HCT116 (cell line): ENCODE data around the gene THAP5. TPM values are rescaled to one million over a fixed set of nuclear protein-coding genes. Genes with fewer than 3 reads are reported as not detected.
A peak's percentile ranks its signal among the peaks of the same experiment; 100 is the strongest.

Source experiments
- ATAC-seq: fragments of 200-7000 bp; cut with Tn5 transposase; 2 replicates; pipeline ENCODE4 v1.9.1; 2020; ENCODE audit warnings: mild to moderate bottlenecking, moderate library complexity
- BruUV-seq: library from RNA; stranded (reverse); fragments of 400-500 nt; replicated peaks from 2 replicates; lab custom pipeline; 2021; lab: Mats Ljungman, UMichigan
- CTCF ChIA-PET: fragments of 300-600 bp; sonication (Branson Sonifier 250); formaldehyde crosslinking; loops from one replicate; lab custom pipeline; 2021; ENCODE audit warnings: antibody characterized with exemption; lab: Charles Lee
- POLR2A ChIA-PET: fragments of 300-600, 350-600 bp; sonication (Branson Sonifier 250); formaldehyde crosslinking; loops from one replicate; lab custom pipeline; 2021; ENCODE audit warnings: antibody characterized with exemption; lab: Charles Lee
- RAD21 ChIA-PET, 2 experiments: fragments of 300-600 bp; sonication (Branson Sonifier 250); formaldehyde crosslinking; loops; one replicate each; lab custom pipeline; 2023; ENCODE audit warnings: low total read pairs in 2 of 2; ENCODE audit not compliant: uncharacterized antibody in 2 of 2, unreplicated experiment in 2 of 2, low non-redundant PET in 1 of 2; lab: Charles Lee
- DNase-seq: peaks from one replicate; pipeline ENCODE4 v3.0.0-alpha.2; 2010; ENCODE audit warnings: low read depth, low spot score
- H2AFZ ChIP-seq: fragments of 200-600 bp; shearing (Covaris generic), sonication (generic); 2 replicates; pipeline ENCODE4 v1.6.1; 2017; ENCODE audit warnings: low read depth, mixed run types, mixed read lengths, antibody characterized with exemption, low read length; ENCODE audit not compliant: poor library complexity, severe bottlenecking
- H3K27ac ChIP-seq: 2 replicates; pipeline ENCODE4 v1.5.1; 2012; ENCODE audit warnings: low read depth, low read length
- H3K27me3 ChIP-seq: fragments of 200-600 bp; sonication (generic); 2 replicates; pipeline ENCODE4 v1.6.1; 2016; ENCODE audit warnings: mixed run types, low read length, mixed read lengths; ENCODE audit not compliant: insufficient read depth
- H3K36me3 ChIP-seq, 2 experiments: fragments of 200-500 bp in 1 of 2; fragments of 200-600 bp in 1 of 2; sonication (Bioruptor generic) in 1 of 2; sonication (generic) in 1 of 2; 2 replicates each; pipeline versions ENCODE4 v1.5.1 to v1.6.1; 2014 to 2016; ENCODE audit warnings: low read length in 2 of 2, inconsistent platforms in 1 of 2, mixed read lengths in 1 of 2, mixed run types in 1 of 2; ENCODE audit not compliant: insufficient read depth in 2 of 2, control insufficient read depth in 1 of 2
- H3K4me1 ChIP-seq, 2 experiments: fragments of 200-600 bp in 1 of 2; sonication (generic) in 1 of 2; 2 replicates each; pipeline versions ENCODE4 v1.5.1 to v1.6.1; 2012 to 2017; ENCODE audit warnings: low read length in 2 of 2, inconsistent platforms in 1 of 2, mild to moderate bottlenecking in 1 of 2, mixed read lengths in 1 of 2, mixed run types in 1 of 2, moderate library complexity in 1 of 2; ENCODE audit not compliant: insufficient read depth in 2 of 2, control insufficient read depth in 1 of 2
- H3K4me2 ChIP-seq: fragments of 200-600 bp; sonication (generic); 2 replicates; pipeline ENCODE4 v1.6.1; 2017; ENCODE audit warnings: mixed run types, low read length, mixed read lengths
- H3K4me3 ChIP-seq, 2 experiments: fragments of 200-600 bp in 1 of 2; sonication (generic) in 1 of 2; replicated peaks in 1 of 2; 2 replicates each; pipeline ENCODE4 v1.5.1; 2011 to 2016; ENCODE audit warnings: low read length in 2 of 2, control low read depth in 1 of 2, low read depth in 1 of 2, mild to moderate bottlenecking in 1 of 2, mixed read lengths in 1 of 2, mixed run types in 1 of 2
- H3K79me2 ChIP-seq: fragments of 200-600 bp; sonication (generic); 2 replicates; pipeline ENCODE4 v1.6.1; 2017; ENCODE audit warnings: mild to moderate bottlenecking, mixed run types, low read length, moderate library complexity, mixed read lengths; ENCODE audit not compliant: insufficient read depth
- H3K9ac ChIP-seq: fragments of 200-600 bp; sonication (generic); 2 replicates; pipeline ENCODE4 v1.6.1; 2016; ENCODE audit warnings: low read length, mixed read lengths
- H3K9me2 ChIP-seq: fragments of 200-600 bp; sonication (generic), shearing (Covaris generic); 2 replicates; pipeline ENCODE4 v1.6.1; 2017; ENCODE audit warnings: mixed run types, mild to moderate bottlenecking, moderate library complexity; ENCODE audit not compliant: insufficient read depth
- H3K9me3 ChIP-seq, 2 experiments: fragments of 200-500 bp in 1 of 2; fragments of 200-600 bp in 1 of 2; sonication (Bioruptor generic) in 1 of 2; sonication (generic) in 1 of 2; 2 replicates each; pipeline ENCODE4 v1.6.1; 2014 to 2017; ENCODE audit warnings: low read length in 2 of 2, mixed read lengths in 2 of 2, inconsistent platforms in 1 of 2, low read depth in 1 of 2, mild to moderate bottlenecking in 1 of 2, mixed run types in 1 of 2, moderate library complexity in 1 of 2; ENCODE audit not compliant: control insufficient read depth in 1 of 2, insufficient read depth in 1 of 2
- H4K20me1 ChIP-seq: fragments of 200-600 bp; sonication (generic), shearing (Covaris generic); 2 replicates; pipeline ENCODE4 v1.6.1; 2017; ENCODE audit warnings: mixed run types, mild to moderate bottlenecking, moderate library complexity; ENCODE audit not compliant: insufficient read depth
- CEBPB ChIP-seq: IDR thresholded peaks from 2 replicates; pipeline ENCODE4 v1.6.1; 2012; ENCODE audit warnings: low read depth
- EGR1 ChIP-seq: IDR thresholded peaks from 2 replicates; pipeline ENCODE4 v1.6.1; 2012; ENCODE audit warnings: low read depth
- EZH2 ChIP-seq: fragments of 200-600 bp; sonication (generic); IDR thresholded peaks from 2 replicates; pipeline ENCODE4 v1.6.1; 2017; ENCODE audit warnings: antibody characterized with exemption, mixed run types
- POLR2AphosphoS5 ChIP-seq: IDR thresholded peaks from 2 replicates; pipeline ENCODE4 v1.6.1; 2011; ENCODE audit warnings: mild to moderate bottlenecking, low read depth, low read length, moderate library complexity
- RAD21 ChIP-seq: IDR thresholded peaks from 2 replicates; pipeline ENCODE4 v1.6.1; 2012; ENCODE audit warnings: low read depth, mild to moderate bottlenecking
- SP1 ChIP-seq: IDR thresholded peaks from 2 replicates; pipeline ENCODE4 v1.6.1; 2012; ENCODE audit warnings: low read depth
- SRF ChIP-seq: IDR thresholded peaks from 2 replicates; pipeline ENCODE4 v1.6.1; 2012; ENCODE audit warnings: low read depth
- TCF7L2 ChIP-seq: IDR thresholded peaks from 2 replicates; pipeline ENCODE4 v1.7.0; 2011; ENCODE audit warnings: borderline replicate concordance, inconsistent platforms; ENCODE audit not compliant: insufficient read depth, insufficient read length; ENCODE audit errors: extremely low read depth
- YY1 ChIP-seq: IDR thresholded peaks from 2 replicates; pipeline ENCODE4 v1.6.1; 2011; ENCODE audit warnings: low read length, low read depth, moderate library complexity, mild to moderate bottlenecking; ENCODE audit not compliant: insufficient replicate concordance; ENCODE audit errors: extremely low read depth
- ZNF274 ChIP-seq: fragments of 200-500 bp; sonication (Bioruptor generic); IDR thresholded peaks from 2 replicates; pipeline ENCODE4 v1.6.1; 2014; ENCODE audit warnings: mild to moderate bottlenecking, low read depth, low read length, inconsistent platforms
- intact Hi-C: fragments of 100-400 bp; cut with micrococcal nuclease; formaldehyde crosslinking; loops from 2 replicates; pipeline ENCODE4 v1.10.0; 2022
- total RNA-seq: library from RNA; stranded (reverse); gene quantifications from one replicate; pipeline ENCODE4 v1.2.1, GENCODE V29; 2021; ENCODE audit not compliant: unreplicated experiment
- TF ChIP-seq, protein P1 (sequence below), 3 experiments: fragments of 200-600 bp in 1 of 3; sonication (generic) in 1 of 3; IDR thresholded peaks in 2 of 3; conservative IDR thresholded peaks in 1 of 3; 2 replicates each; pipeline ENCODE4 v1.5.1; 2012 to 2017; ENCODE audit warnings: low read depth in 2 of 3, low read length in 2 of 3, antibody characterized with exemption in 1 of 3, borderline replicate concordance in 1 of 3, control low read depth in 1 of 3, mild to moderate bottlenecking in 1 of 3, mixed read lengths in 1 of 3, mixed run types in 1 of 3, moderate library complexity in 1 of 3; ENCODE audit not compliant: insufficient read depth in 1 of 3
- TF ChIP-seq, protein P2 (sequence below): IDR thresholded peaks from 2 replicates; pipeline ENCODE4 v1.6.1; 2012

THAP5 gene
- total RNA-seq, 1 experiment from 2014 or later = 29.3 TPM

DNA sequence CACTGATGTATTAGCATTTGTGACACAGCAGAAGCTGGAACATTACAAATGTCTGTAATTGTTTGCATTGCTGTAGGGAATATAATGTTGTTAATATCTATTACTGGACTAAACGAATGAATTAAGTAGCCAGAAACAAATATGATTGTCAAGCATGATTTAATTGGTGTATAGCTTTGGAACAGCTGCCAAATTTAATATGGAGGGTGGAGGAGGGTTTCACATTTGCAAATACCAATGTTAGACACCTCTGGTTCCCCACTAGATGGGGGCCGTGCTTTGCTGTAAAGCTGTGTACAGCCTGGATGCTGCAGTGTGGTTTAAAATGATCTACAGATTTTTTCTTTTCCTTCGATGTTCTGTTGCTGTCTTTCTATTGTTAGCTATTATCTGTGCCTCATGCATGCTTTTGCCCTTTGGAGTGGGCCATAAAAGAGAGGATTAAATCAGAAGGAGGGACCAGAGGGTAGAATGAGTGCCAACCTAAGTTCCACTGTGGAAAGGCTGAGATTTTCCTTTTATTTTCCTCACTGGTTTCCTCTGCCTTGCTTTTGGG, 23.2 kb upstream of the THAP5 start:
- no TSS peak for BruUV-seq
- Histone ChIP-seq H4K20me1 (no peaks in the 10 kb centered on the region), H3K27ac (no peak overlapping the region), H2AFZ (no peak overlapping the region)
- TF ChIP-seq POLR2AphosphoS5 (no peak), EZH2 (no peak), SP1 (no peak), ZNF274 (no peak), YY1 (no peak), RAD21 (peak; percentile 40), SRF (no peak), EGR1 (no peak), CEBPB (no peak), TCF7L2 (no peak)
- TF ChIP-seq, protein P1, sequence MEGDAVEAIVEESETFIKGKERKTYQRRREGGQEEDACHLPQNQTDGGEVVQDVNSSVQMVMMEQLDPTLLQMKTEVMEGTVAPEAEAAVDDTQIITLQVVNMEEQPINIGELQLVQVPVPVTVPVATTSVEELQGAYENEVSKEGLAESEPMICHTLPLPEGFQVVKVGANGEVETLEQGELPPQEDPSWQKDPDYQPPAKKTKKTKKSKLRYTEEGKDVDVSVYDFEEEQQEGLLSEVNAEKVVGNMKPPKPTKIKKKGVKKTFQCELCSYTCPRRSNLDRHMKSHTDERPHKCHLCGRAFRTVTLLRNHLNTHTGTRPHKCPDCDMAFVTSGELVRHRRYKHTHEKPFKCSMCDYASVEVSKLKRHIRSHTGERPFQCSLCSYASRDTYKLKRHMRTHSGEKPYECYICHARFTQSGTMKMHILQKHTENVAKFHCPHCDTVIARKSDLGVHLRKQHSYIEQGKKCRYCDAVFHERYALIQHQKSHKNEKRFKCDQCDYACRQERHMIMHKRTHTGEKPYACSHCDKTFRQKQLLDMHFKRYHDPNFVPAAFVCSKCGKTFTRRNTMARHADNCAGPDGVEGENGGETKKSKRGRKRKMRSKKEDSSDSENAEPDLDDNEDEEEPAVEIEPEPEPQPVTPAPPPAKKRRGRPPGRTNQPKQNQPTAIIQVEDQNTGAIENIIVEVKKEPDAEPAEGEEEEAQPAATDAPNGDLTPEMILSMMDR (IDR thresholded peaks at IDR 0.05 in 2 of 3, conservative IDR thresholded peaks at IDR 0.05 in 1 of 3; ENCODE audit: borderline replicate concordance in 1 of 3, insufficient read depth in 1 of 3, low read depth in 2 of 3, low read length in 2 of 3) = peak in 1 of 3 experiments; percentile 24; a peak in 1 of 6 replicates
- TF ChIP-seq, protein P2, sequence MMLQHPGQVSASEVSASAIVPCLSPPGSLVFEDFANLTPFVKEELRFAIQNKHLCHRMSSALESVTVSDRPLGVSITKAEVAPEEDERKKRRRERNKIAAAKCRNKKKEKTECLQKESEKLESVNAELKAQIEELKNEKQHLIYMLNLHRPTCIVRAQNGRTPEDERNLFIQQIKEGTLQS = no peak
- TF ChIP-seq, all 23 proteins: peak for 2
- DNase-seq (no peak), ATAC-seq (peak; percentile 57)
- intact Hi-C loops = no loop called here
- ChIA-PET POLR2A (interaction anchor here (1.0 kb wide), 1 partner anchor 66 kb away, joined by 3 read pairs; the partner anchor contains the start of gene PNPLA8), CTCF (no interaction called here), RAD21 (no interaction called here)
- no peaks in the 10 kb centered on the region for H3K27me3 ChIP-seq
- no peak overlapping the region for H3K9ac ChIP-seq
- H3K36me3 ChIP-seq = no peaks in the 10 kb centered on the region
- no peaks in the 10 kb centered on the region for H3K9me2 ChIP-seq
- no peaks in the 10 kb centered on the region for H3K9me3 ChIP-seq
- no peaks in the 10 kb centered on the region for H3K4me1 ChIP-seq
- H3K4me2 ChIP-seq = no peak overlapping the region
- H3K4me3 ChIP-seq = no peak overlapping the region
- H3K79me2 ChIP-seq = no peaks in the 10 kb centered on the region
